Muscle layer of duodenum (tissue), 2 donors: ENCODE data around the gene DIPK1A.

Experiments used
- H3K27ac ChIP-seq: one replicate; pipeline ENCODE4 v1.7.0; 2013; ENCODE audit warnings: mild to moderate bottlenecking, low read length
- H3K27me3 ChIP-seq: one replicate; pipeline ENCODE4 v1.7.0; 2013; ENCODE audit warnings: low read depth, mild to moderate bottlenecking, control low read depth, low read length
- H3K36me3 ChIP-seq, 2 donors: one replicate each; pipeline ENCODE4 v1.7.0; 2013; ENCODE audit warnings: low read length in 2 of 2, control low read depth in 1 of 2, mild to moderate bottlenecking in 1 of 2; ENCODE audit not compliant: insufficient read depth in 2 of 2, control insufficient read depth in 1 of 2
- H3K4me1 ChIP-seq, 2 donors: one replicate each; pipeline ENCODE4 v1.7.0; 2013; ENCODE audit warnings: low read length in 2 of 2, mild to moderate bottlenecking in 2 of 2, control low read depth in 1 of 2, moderate library complexity in 1 of 2; ENCODE audit not compliant: insufficient read depth in 2 of 2, control insufficient read depth in 1 of 2
- H3K4me3 ChIP-seq, 2 donors: one replicate each; pipeline ENCODE4 v1.7.0; 2013; ENCODE audit warnings: low read length in 2 of 2, low read depth in 1 of 2, mild to moderate bottlenecking in 1 of 2
- H3K9me3 ChIP-seq, 2 donors: one replicate each; pipeline ENCODE4 v1.7.0; 2013; ENCODE audit warnings: low read length in 2 of 2, control low read depth in 1 of 2, mild to moderate bottlenecking in 1 of 2; ENCODE audit not compliant: control insufficient read depth in 1 of 2
- donor health status: healthy.

Gene DIPK1A

GRCh38 chr1:92964316-92964715 is 3.1 kb upstream of the DIPK1A start:
- Histone ChIP-seq H3K9me3 (no peaks in the 10 kb centered on the region), H3K27me3 (no peaks in the 10 kb centered on the region), H3K4me1 (peaks cover 0 to 5% of the 10 kb centered on the region in 2 donors), H3K27ac (no peak overlapping the region), H3K36me3 (peaks cover 0 to 5% of the 10 kb centered on the region in 2 donors), H3K4me3 (no peak overlapping the region)

- Histone ChIP-seq H3K27ac (peak overlapping the region; percentile 87), H3K4me3 (peak overlapping the region; percentile 60 to 83), H3K9me3 (no peaks in the 10 kb centered on the region), H3K27me3 (no peaks in the 10 kb centered on the region), H3K4me1 (peaks cover 4 to 17% of the 10 kb centered on the region in 2 donors), H3K36me3 (peaks cover 0 to 5% of the 10 kb centered on the region in 2 donors)
Observed at GRCh38 chr1:92961896-92962752, 862 bp upstream of the DIPK1A start.

- no peaks in the 10 kb centered on the region for H3K27me3 ChIP-seq
- H3K4me3 ChIP-seq: peak overlapping the region; percentile 83 to 89
- H3K9me3 ChIP-seq: no peaks in the 10 kb centered on the region
- H3K4me1 ChIP-seq: peaks cover 4 to 19% of the 10 kb centered on the region in 2 donors
- H3K27ac ChIP-seq: peak overlapping the region; percentile 84
- H3K36me3 ChIP-seq: peaks cover 0 to 5% of the 10 kb centered on the region in 2 donors
Observed at GRCh38 chr1:92960395-92961130, 699 bp downstream of the DIPK1A start.

- no peak overlapping the region for H3K27ac ChIP-seq
- H3K27me3 ChIP-seq: no peaks in the 10 kb centered on the region
- H3K9me3 ChIP-seq: no peaks in the 10 kb centered on the region
- H3K4me1 ChIP-seq: peaks cover 4 to 19% of the 10 kb centered on the region in 2 donors
- peaks cover 0 to 5% of the 10 kb centered on the region in 2 donors for H3K36me3 ChIP-seq
- no peak overlapping the region for H3K4me3 ChIP-seq
Observed at GRCh38 chr1:92958203-92958970, 2.9 kb downstream of the DIPK1A start.

GRCh38 chr1:92957030-92957734 is 4.1 kb downstream of the DIPK1A start:
- Histone ChIP-seq H3K36me3 (peaks cover 0 to 5% of the 10 kb centered on the region in 2 donors), H3K4me1 (peaks cover 4 to 22% of the 10 kb centered on the region in 2 donors), H3K9me3 (no peaks in the 10 kb centered on the region), H3K4me3 (no peak overlapping the region), H3K27me3 (no peaks in the 10 kb centered on the region), H3K27ac (no peak overlapping the region)

- H3K27me3 ChIP-seq: no peaks in the 10 kb centered on the region
- no peaks in the 10 kb centered on the region for H3K36me3 ChIP-seq
- no peak overlapping the region for H3K4me3 ChIP-seq
- H3K9me3 ChIP-seq: no peaks in the 10 kb centered on the region
- peaks cover 4 to 25% of the 10 kb centered on the region in 2 donors for H3K4me1 ChIP-seq
- no peak overlapping the region for H3K27ac ChIP-seq
Observed at GRCh38 chr1:92956254-92957029, 4.8 kb downstream of the DIPK1A start.

GRCh38 chr1:92953491-92953890 is 7.8 kb downstream of the DIPK1A start:
- Histone ChIP-seq H3K4me3 (no peak overlapping the region), H3K4me1 (peaks cover 11 to 22% of the 10 kb centered on the region in 2 donors), H3K9me3 (no peaks in the 10 kb centered on the region), H3K27ac (peak overlapping the region; percentile 24), H3K36me3 (no peaks in the 10 kb centered on the region), H3K27me3 (no peaks in the 10 kb centered on the region)

- Histone ChIP-seq H3K27me3 (no peaks in the 10 kb centered on the region), H3K36me3 (no peaks in the 10 kb centered on the region), H3K9me3 (no peaks in the 10 kb centered on the region), H3K4me1 (peaks cover 8 to 15% of the 10 kb centered on the region in 2 donors), H3K4me3 (no peak overlapping the region), H3K27ac (peak overlapping the region; percentile 24)
Observed at GRCh38 chr1:92952714-92953113, 8.5 kb downstream of the DIPK1A start.

GRCh38 chr1:92951141-92951582 is 10.1 kb downstream of the DIPK1A start:
- Histone ChIP-seq H3K36me3 (no peaks in the 10 kb centered on the region), H3K4me3 (no peak overlapping the region), H3K4me1 (peaks cover 8 to 9% of the 10 kb centered on the region in 2 donors), H3K9me3 (no peaks in the 10 kb centered on the region), H3K27me3 (no peaks in the 10 kb centered on the region), H3K27ac (peak overlapping the region; percentile 77)
